GM23338 (cell line): ENCODE results near the gene LMBR1. TPM values are rescaled to one million over a fixed set of nuclear protein-coding genes. Genes with fewer than 3 reads are reported as not detected.

ENCODE experiments used
- ATAC-seq: fragments of 200-7000 bp; cut with Tn5 transposase; 3 replicates; pipeline ENCODE4 v1.9.1; 2020
- DNase-seq: peaks from one replicate; pipeline ENCODE4 v3.0.0-alpha.2; 2015; ENCODE audit warnings: low spot score
- H2AFZ ChIP-seq: fragments of 200-600 bp; sonication (generic); 2 replicates; pipeline ENCODE4 v1.8.0; 2016; ENCODE audit warnings: antibody characterized with exemption, mild to moderate bottlenecking, moderate library complexity
- H3F3A ChIP-seq: fragments of 200-600 bp; sonication (generic); replicated peaks from 2 replicates; pipeline ENCODE4 v1.8.0; 2017; ENCODE audit warnings: antibody characterized with exemption, mixed run types, low read depth
- H3K27ac ChIP-seq: fragments of 200-600 bp; sonication (generic); 2 replicates; pipeline ENCODE4 v1.6.1; 2016; ENCODE audit warnings: low read depth
- H3K27me3 ChIP-seq: fragments of 200-600 bp; sonication (generic); 2 replicates; pipeline ENCODE4 v1.8.0; 2016; ENCODE audit warnings: mild to moderate bottlenecking, mixed run types, moderate library complexity; ENCODE audit not compliant: insufficient read depth
- H3K36me3 ChIP-seq: fragments of 200-600 bp; sonication (generic); 2 replicates; pipeline ENCODE4 v1.8.0; 2016; ENCODE audit warnings: mild to moderate bottlenecking; ENCODE audit not compliant: insufficient read depth
- H3K4me1 ChIP-seq: fragments of 200-600 bp; sonication (generic); 2 replicates; pipeline ENCODE4 v1.8.0; 2016; ENCODE audit warnings: mild to moderate bottlenecking, moderate library complexity; ENCODE audit not compliant: insufficient read depth
- H3K4me2 ChIP-seq: fragments of 200-600 bp; sonication (generic); 2 replicates; pipeline ENCODE4 v1.7.1; 2017; ENCODE audit warnings: mixed run types
- H3K4me3 ChIP-seq: fragments of 200-600 bp; sonication (generic); 2 replicates; pipeline ENCODE4 v1.6.1; 2016; ENCODE audit warnings: mixed run types
- H3K79me2 ChIP-seq: fragments of 200-600 bp; sonication (generic); replicated peaks from 2 replicates; pipeline ENCODE4 v1.8.0; 2017; ENCODE audit warnings: mild to moderate bottlenecking; ENCODE audit not compliant: insufficient read depth
- H3K9me2 ChIP-seq: fragments of 200-600 bp; sonication (generic); 2 replicates; pipeline ENCODE4 v1.8.0; 2017; ENCODE audit not compliant: insufficient read depth
- H4K20me1 ChIP-seq: fragments of 200-600 bp; sonication (generic); replicated peaks from 2 replicates; pipeline ENCODE4 v1.8.0; 2017; ENCODE audit warnings: mild to moderate bottlenecking; ENCODE audit not compliant: insufficient read depth
- H3K27ac Mint-ChIP-seq: 2 replicates; pipeline ENCODE4 v1.8.0; 2020; ENCODE audit warnings: inconsistent platforms, mild to moderate bottlenecking, moderate library complexity, mixed read lengths
- H3K27me3 Mint-ChIP-seq: 3 replicates; pipeline ENCODE4 v1.8.0; 2022; ENCODE audit warnings: low read depth, mild to moderate bottlenecking, moderate library complexity, mixed read lengths, inconsistent platforms; ENCODE audit not compliant: insufficient read depth, poor library complexity
- H3K36me3 Mint-ChIP-seq: 3 replicates; pipeline ENCODE4 v1.8.0; 2021; ENCODE audit warnings: low read depth, mild to moderate bottlenecking, inconsistent platforms, moderate library complexity, mixed read lengths
- H3K4me1 Mint-ChIP-seq: 3 replicates; pipeline ENCODE4 v1.8.0; 2020; ENCODE audit warnings: mild to moderate bottlenecking, inconsistent platforms, mixed read lengths
- H3K4me3 Mint-ChIP-seq: 3 replicates; pipeline ENCODE4 v1.8.0; 2021; ENCODE audit warnings: moderate library complexity, mild to moderate bottlenecking, inconsistent platforms, mixed read lengths
- H3K9me3 Mint-ChIP-seq: 3 replicates; pipeline ENCODE4 v1.8.0; 2020; ENCODE audit warnings: moderate library complexity, mild to moderate bottlenecking, inconsistent platforms, mixed read lengths
- CREB1 ChIP-seq: fragments of 250-450 bp; sonication (Bioruptor Pico); IDR thresholded peaks from 2 replicates; pipeline ENCODE4 v1.5.0; 2020; ENCODE audit warnings: low read depth, mild to moderate bottlenecking, moderate library complexity
- EZH2 ChIP-seq: fragments of 200-600 bp; sonication (generic); IDR thresholded peaks from one replicate; pipeline ENCODE4 v1.8.0; 2017; ENCODE audit warnings: antibody characterized with exemption, mild to moderate bottlenecking, low read depth; ENCODE audit not compliant: unreplicated experiment
- EZH2phosphoT487 ChIP-seq: fragments of 200-600 bp; sonication (generic); IDR thresholded peaks from one replicate; pipeline ENCODE4 v1.8.1; 2018; ENCODE audit warnings: antibody characterized with exemption; ENCODE audit not compliant: unreplicated experiment
- JUNB ChIP-seq: IDR thresholded peaks from one replicate; pipeline ENCODE4 v1.6.1; 2016; ENCODE audit warnings: antibody characterized with exemption; ENCODE audit not compliant: unreplicated experiment
- NANOG ChIP-seq: IDR thresholded peaks from 2 replicates; pipeline ENCODE4 v1.6.1; 2016; ENCODE audit warnings: antibody characterized with exemption, borderline replicate concordance
- POLR2AphosphoS5 ChIP-seq: IDR thresholded peaks from 2 replicates; pipeline ENCODE4 v1.6.1; 2016; ENCODE audit warnings: antibody characterized with exemption, low read depth
- STAT1 ChIP-seq: IDR thresholded peaks from one replicate; pipeline ENCODE4 v1.6.1; 2016; ENCODE audit warnings: antibody characterized with exemption; ENCODE audit not compliant: unreplicated experiment
- ZNF114 ChIP-seq: fragments of 250-450 bp; sonication (Bioruptor Pico); IDR thresholded peaks from 2 replicates; pipeline ENCODE4 v1.5.0; 2020; ENCODE audit warnings: mild to moderate bottlenecking, moderate library complexity
- ZNF331 ChIP-seq: fragments of 250-450 bp; sonication (Bioruptor Pico); IDR thresholded peaks from 2 replicates; pipeline ENCODE4 v1.5.0; 2020; ENCODE audit warnings: low read depth, mild to moderate bottlenecking, moderate library complexity
- polyA plus RNA-seq: library from polyadenylated mRNA; unstranded; fragments of >200 nt; fragmentation: Nextera tagmentation; extraction: Ambion mirVana; gene quantifications from 2 replicates; pipeline ENCODE4 v1.2.1, GENCODE V29; 2016
- total RNA-seq: library from RNA; depleted of rRNA; stranded (reverse); fragments of >200 nt; shearing (Covaris generic); gene quantifications from 2 replicates; pipeline ENCODE4 v1.2.3, GENCODE V29; 2014
- TF ChIP-seq, protein P1 (sequence below): IDR thresholded peaks from 2 replicates; pipeline ENCODE4 v1.6.1; 2016; ENCODE audit warnings: antibody characterized with exemption
- TF ChIP-seq, protein P2 (sequence below): IDR thresholded peaks from one replicate; pipeline ENCODE4 v1.6.1; 2018; ENCODE audit warnings: antibody characterized with exemption; ENCODE audit not compliant: unreplicated experiment
- TF ChIP-seq, protein P3 (sequence below), 2 experiments: fragments of 200-600 bp in 1 of 2; sonication (generic) in 1 of 2; conservative IDR thresholded peaks; 2 replicates each; pipeline versions ENCODE4 v1.5.1 to v1.6.1; 2016 to 2017; ENCODE audit warnings: antibody characterized with exemption in 2 of 2, low read depth in 2 of 2, mild to moderate bottlenecking in 2 of 2, moderate library complexity in 1 of 2

The LMBR1 gene
- total and polyA plus RNA-seq, 2 experiments from 2014 or later, result 21.8 to 90.1 TPM

DNA sequence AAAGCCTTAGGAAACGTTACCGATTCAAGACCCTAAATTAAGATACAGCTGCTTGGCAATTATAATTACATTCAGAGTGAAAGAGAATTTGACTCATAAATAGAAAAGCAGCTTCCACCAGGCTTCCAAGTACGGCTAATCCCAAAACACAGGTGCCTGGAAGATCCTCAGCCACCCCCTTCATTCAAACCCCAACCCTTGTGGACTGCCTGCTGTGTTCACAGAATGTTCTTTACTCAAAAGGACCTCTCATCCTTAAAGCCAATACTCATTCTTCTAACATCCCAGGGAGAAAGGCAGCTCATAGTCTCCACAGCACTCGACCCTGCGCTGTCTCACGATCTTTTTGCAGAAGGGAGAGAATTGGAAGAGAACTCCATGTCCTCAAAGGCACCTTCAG is 219.5 kb downstream of the LMBR1 start (continued):
- TF ChIP-seq EZH2phosphoT487 (no peak), CREB1 (CRISPR knock-in tag) (no peak), NANOG (no peak), ZNF114 (no peak), STAT1 (no peak)
- TF ChIP-seq, protein P1, sequence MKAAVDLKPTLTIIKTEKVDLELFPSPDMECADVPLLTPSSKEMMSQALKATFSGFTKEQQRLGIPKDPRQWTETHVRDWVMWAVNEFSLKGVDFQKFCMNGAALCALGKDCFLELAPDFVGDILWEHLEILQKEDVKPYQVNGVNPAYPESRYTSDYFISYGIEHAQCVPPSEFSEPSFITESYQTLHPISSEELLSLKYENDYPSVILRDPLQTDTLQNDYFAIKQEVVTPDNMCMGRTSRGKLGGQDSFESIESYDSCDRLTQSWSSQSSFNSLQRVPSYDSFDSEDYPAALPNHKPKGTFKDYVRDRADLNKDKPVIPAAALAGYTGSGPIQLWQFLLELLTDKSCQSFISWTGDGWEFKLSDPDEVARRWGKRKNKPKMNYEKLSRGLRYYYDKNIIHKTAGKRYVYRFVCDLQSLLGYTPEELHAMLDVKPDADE, result no peak
- TF ChIP-seq, protein P2, sequence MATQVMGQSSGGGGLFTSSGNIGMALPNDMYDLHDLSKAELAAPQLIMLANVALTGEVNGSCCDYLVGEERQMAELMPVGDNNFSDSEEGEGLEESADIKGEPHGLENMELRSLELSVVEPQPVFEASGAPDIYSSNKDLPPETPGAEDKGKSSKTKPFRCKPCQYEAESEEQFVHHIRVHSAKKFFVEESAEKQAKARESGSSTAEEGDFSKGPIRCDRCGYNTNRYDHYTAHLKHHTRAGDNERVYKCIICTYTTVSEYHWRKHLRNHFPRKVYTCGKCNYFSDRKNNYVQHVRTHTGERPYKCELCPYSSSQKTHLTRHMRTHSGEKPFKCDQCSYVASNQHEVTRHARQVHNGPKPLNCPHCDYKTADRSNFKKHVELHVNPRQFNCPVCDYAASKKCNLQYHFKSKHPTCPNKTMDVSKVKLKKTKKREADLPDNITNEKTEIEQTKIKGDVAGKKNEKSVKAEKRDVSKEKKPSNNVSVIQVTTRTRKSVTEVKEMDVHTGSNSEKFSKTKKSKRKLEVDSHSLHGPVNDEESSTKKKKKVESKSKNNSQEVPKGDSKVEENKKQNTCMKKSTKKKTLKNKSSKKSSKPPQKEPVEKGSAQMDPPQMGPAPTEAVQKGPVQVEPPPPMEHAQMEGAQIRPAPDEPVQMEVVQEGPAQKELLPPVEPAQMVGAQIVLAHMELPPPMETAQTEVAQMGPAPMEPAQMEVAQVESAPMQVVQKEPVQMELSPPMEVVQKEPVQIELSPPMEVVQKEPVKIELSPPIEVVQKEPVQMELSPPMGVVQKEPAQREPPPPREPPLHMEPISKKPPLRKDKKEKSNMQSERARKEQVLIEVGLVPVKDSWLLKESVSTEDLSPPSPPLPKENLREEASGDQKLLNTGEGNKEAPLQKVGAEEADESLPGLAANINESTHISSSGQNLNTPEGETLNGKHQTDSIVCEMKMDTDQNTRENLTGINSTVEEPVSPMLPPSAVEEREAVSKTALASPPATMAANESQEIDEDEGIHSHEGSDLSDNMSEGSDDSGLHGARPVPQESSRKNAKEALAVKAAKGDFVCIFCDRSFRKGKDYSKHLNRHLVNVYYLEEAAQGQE, result no peak

DNA sequence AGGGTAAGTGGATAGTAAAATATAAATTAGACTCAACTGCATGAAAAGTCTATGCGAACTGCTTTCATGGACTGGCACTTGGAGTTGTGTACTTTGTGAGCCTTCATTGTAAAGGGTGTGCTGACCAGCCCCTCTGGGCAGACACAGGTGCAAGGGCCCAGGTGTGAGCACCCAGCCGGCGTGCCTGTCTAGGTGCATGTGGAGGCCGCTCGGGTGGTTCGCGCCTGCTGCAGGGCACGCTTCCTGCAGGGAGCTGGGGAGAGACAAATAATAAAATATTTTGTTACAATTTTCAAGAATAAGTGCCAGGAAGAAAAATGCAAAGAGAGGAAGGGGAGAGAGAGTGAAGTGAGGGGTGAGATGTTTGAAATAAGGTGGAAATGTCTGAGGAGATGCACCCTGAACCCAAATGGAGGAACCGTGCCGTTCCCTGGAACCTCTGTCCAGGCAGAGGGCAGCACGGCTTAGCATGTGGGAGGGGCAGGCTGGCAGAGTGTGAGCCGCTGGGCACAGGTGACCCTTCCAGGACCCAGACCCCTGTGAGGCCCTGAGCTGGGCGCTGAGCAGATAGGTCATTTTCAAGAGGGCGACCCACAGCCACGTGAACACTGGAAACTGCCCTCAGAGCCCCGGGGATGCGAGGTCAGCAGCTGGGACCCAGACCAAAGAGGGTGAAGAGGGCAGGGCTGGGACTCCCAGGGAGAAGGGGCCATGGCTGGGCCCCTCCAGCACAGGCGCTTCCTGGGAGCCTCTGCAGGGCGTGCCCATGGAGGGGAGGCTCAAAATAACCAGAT is 223.8 kb downstream of the LMBR1 start:
- no peaks in the 10 kb centered on the region for H3K27me3 ChIP-seq
- no peak overlapping the region for H3K27ac ChIP-seq
- Mint-ChIP-seq H3K4me3 (no peak overlapping the region), H3K36me3 (peaks cover 5% of the 10 kb centered on the region; the same call in 2 of the 3 replicates), H3K9me3 (no peaks in the 10 kb centered on the region), H3K27ac (no peak overlapping the region), H3K4me1 (peaks cover 39% of the 10 kb centered on the region), H3K27me3 (peaks cover under 1% of the 10 kb centered on the region)
- no peaks in the 10 kb centered on the region for H3K9me2 ChIP-seq
- no peaks in the 10 kb centered on the region for H3K36me3 ChIP-seq
- H3K4me3 ChIP-seq, result no peak overlapping the region
- ATAC-seq (no peak), DNase-seq (no peak)
- no peak overlapping the region for H3K4me2 ChIP-seq
- H3K79me2 ChIP-seq, result no peaks in the 10 kb centered on the region
- H2AFZ ChIP-seq, result no peak overlapping the region
- H3K4me1 ChIP-seq, result peaks cover 16% of the 10 kb centered on the region; the same call in 1 of the 2 replicates
- H3F3A ChIP-seq, result no peaks in the 10 kb centered on the region
- no peaks in the 10 kb centered on the region; the same call in 1 of the 2 replicates for H4K20me1 ChIP-seq
- TF ChIP-seq POLR2AphosphoS5, result no peak
- no peak for TF ChIP-seq CREB1 (CRISPR knock-in tag)
- TF ChIP-seq NANOG, result no peak
- TF ChIP-seq JUNB, result no peak
- TF ChIP-seq, protein P2, result no peak
- TF ChIP-seq EZH2, result no peak
- TF ChIP-seq EZH2phosphoT487, result no peak
- TF ChIP-seq ZNF114, result no peak
- TF ChIP-seq, protein P3, sequence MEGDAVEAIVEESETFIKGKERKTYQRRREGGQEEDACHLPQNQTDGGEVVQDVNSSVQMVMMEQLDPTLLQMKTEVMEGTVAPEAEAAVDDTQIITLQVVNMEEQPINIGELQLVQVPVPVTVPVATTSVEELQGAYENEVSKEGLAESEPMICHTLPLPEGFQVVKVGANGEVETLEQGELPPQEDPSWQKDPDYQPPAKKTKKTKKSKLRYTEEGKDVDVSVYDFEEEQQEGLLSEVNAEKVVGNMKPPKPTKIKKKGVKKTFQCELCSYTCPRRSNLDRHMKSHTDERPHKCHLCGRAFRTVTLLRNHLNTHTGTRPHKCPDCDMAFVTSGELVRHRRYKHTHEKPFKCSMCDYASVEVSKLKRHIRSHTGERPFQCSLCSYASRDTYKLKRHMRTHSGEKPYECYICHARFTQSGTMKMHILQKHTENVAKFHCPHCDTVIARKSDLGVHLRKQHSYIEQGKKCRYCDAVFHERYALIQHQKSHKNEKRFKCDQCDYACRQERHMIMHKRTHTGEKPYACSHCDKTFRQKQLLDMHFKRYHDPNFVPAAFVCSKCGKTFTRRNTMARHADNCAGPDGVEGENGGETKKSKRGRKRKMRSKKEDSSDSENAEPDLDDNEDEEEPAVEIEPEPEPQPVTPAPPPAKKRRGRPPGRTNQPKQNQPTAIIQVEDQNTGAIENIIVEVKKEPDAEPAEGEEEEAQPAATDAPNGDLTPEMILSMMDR (conservative IDR thresholded peaks at IDR 0.05; ENCODE audit: low read depth in 2 of 2), result no peak
- TF ChIP-seq ZNF331 (CRISPR knock-in tag), result no peak
- TF ChIP-seq STAT1, result no peak
- TF ChIP-seq, protein P1, result no peak
